ENCODE results near the gene USP16. TPM values are rescaled to one million over a fixed set of nuclear protein-coding genes. Genes with fewer than 3 reads are reported as not detected.

The USP16 gene
- total RNA-seq, 1 experiment from 2014 or later, result 30.6 TPM

GRCh38 chr21:29074783-29075182, 50.3 kb downstream of the USP16 start:
- no peak overlapping the region for H2BK5ac ChIP-seq (ENCODE audit: insufficient read length, low read length)
- H3K27me3 Mint-ChIP-seq (ENCODE audit: low read depth), result no peaks in the 10 kb centered on the region
- H3K4me1 Mint-ChIP-seq, result peaks cover 15% of the 10 kb centered on the region in 2 experiments
- no peaks in the 10 kb centered on the region for H3K9me3 ChIP-seq (ENCODE audit: control insufficient read depth, low read depth, low read length)
- H3K27me3 ChIP-seq (ENCODE audit: insufficient read depth, low read length), result no peaks in the 10 kb centered on the region
- no peaks in the 10 kb centered on the region for H4K20me1 ChIP-seq (ENCODE audit: control insufficient read depth, insufficient read depth, insufficient read length)
- H3K9ac ChIP-seq (ENCODE audit: extremely low read depth, insufficient read length, low read length), result no peak overlapping the region
- H3K36me3 Mint-ChIP-seq (ENCODE audit: insufficient read depth in 1 of 3, low read depth in 3 of 3), result peaks cover 11 to 15% (median 12%) of the 10 kb centered on the region in 3 experiments
- no peak overlapping the region for H3K56ac ChIP-seq (ENCODE audit: insufficient read length, low read depth, low read length)
- H4K8ac ChIP-seq (replicated peaks; ENCODE audit: insufficient read length, low read depth, low read length), result no peak overlapping the region
- no peak overlapping the region for H3T11ph ChIP-seq (ENCODE audit: low read length)
- no peak overlapping the region for H2BK120ac ChIP-seq (ENCODE audit: low read depth, low read length, poor library complexity, severe bottlenecking)
- H3K4me3 Mint-ChIP-seq, result peak overlapping the region; percentile 0 to 44; a peak in 1 of 5 replicates
- no peaks in the 10 kb centered on the region; the same call in 1 of the 2 replicates for H3K4me1 ChIP-seq (ENCODE audit: insufficient read depth, low read length)
- DNase-seq, result no peak
- no peaks in the 10 kb centered on the region for H3K79me1 ChIP-seq (ENCODE audit: insufficient read depth, low read depth, low read length, poor library complexity, severe bottlenecking)
- no peak overlapping the region for H3K27ac ChIP-seq (ENCODE audit: insufficient read length, low read depth, low read length)
- H3K4ac ChIP-seq (ENCODE audit: low read depth, low read length), result no peak overlapping the region
- H3K4me2 ChIP-seq (ENCODE audit: insufficient read depth, insufficient read length, low read length), result no peak overlapping the region
- H3K18ac ChIP-seq (ENCODE audit: insufficient read length, low read depth, low read length), result no peak overlapping the region
- H3K9me3 Mint-ChIP-seq, result no peaks in the 10 kb centered on the region; a peak in 2 of 5 replicates
- no peaks in the 10 kb centered on the region for H3K23me2 ChIP-seq (ENCODE audit: insufficient read length, low read depth, low read length, poor library complexity, severe bottlenecking)
- H4K5ac ChIP-seq (ENCODE audit: insufficient read length, low read depth, low read length), result no peak overlapping the region
- H3K14ac ChIP-seq (ENCODE audit: insufficient read depth, low read length), result no peak overlapping the region
- H3K23ac ChIP-seq (ENCODE audit: insufficient read length, low read depth, low read length), result no peak overlapping the region
- TF ChIP-seq, protein P1, sequence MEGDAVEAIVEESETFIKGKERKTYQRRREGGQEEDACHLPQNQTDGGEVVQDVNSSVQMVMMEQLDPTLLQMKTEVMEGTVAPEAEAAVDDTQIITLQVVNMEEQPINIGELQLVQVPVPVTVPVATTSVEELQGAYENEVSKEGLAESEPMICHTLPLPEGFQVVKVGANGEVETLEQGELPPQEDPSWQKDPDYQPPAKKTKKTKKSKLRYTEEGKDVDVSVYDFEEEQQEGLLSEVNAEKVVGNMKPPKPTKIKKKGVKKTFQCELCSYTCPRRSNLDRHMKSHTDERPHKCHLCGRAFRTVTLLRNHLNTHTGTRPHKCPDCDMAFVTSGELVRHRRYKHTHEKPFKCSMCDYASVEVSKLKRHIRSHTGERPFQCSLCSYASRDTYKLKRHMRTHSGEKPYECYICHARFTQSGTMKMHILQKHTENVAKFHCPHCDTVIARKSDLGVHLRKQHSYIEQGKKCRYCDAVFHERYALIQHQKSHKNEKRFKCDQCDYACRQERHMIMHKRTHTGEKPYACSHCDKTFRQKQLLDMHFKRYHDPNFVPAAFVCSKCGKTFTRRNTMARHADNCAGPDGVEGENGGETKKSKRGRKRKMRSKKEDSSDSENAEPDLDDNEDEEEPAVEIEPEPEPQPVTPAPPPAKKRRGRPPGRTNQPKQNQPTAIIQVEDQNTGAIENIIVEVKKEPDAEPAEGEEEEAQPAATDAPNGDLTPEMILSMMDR (conservative IDR thresholded peaks at IDR 0.05), result no peak
- H2AK5ac ChIP-seq (ENCODE audit: insufficient read length, low read length), result no peak overlapping the region
- no peak overlapping the region for H2BK12ac ChIP-seq (ENCODE audit: insufficient read length, low read depth, low read length)
- H2BK15ac ChIP-seq (ENCODE audit: low read depth, low read length), result no peak overlapping the region
- H2BK20ac ChIP-seq (ENCODE audit: low read depth, low read length, poor library complexity, severe bottlenecking), result no peak overlapping the region
- no peak overlapping the region for H2AFZ ChIP-seq (ENCODE audit: low read length)
- peaks cover 28% of the 10 kb centered on the region for H3K79me2 ChIP-seq (ENCODE audit: insufficient read depth, low read length)
- H3K27ac Mint-ChIP-seq, result no peak overlapping the region
- WGBS (ENCODE audit: extremely low coverage, insufficient read length, low lambda C conversion rate), result no CpG with 5 or more reads among the region's 4 CpGs
- H4K91ac ChIP-seq (ENCODE audit: insufficient read length, low read depth, low read length), result no peak overlapping the region
